K562 (cell line): ENCODE data around the gene PPAN. TPM values are rescaled to one million over a fixed set of nuclear protein-coding genes. Genes with fewer than 3 reads are reported as not detected.

Source experiments
- ATF7 ChIP-seq: fragments of 450-650 bp; IDR thresholded peaks from 2 replicates; pipeline ENCODE4 v1.7.1; 2014; ENCODE audit warnings: mild to moderate bottlenecking, moderate library complexity
- CBX5 ChIP-seq: IDR thresholded peaks from 2 replicates; pipeline ENCODE4 v1.6.1; 2014; ENCODE audit warnings: low read depth, borderline replicate concordance
- CHCHD3 ChIP-seq: fragments of 250-450 bp; sonication (Bioruptor Pico); IDR thresholded peaks from 2 replicates; pipeline ENCODE4 v2.1.2; 2022; ENCODE audit warnings: mild to moderate bottlenecking
- GABPB2 ChIP-seq: fragments of 250-450 bp; sonication (Bioruptor Pico); conservative IDR thresholded peaks from 2 replicates; pipeline ENCODE4 v1.5.1; 2021; ENCODE audit warnings: mild to moderate bottlenecking
- HDAC8 ChIP-seq: fragments of 450-650 bp; IDR thresholded peaks from 2 replicates; pipeline ENCODE4 v1.6.1; 2016; ENCODE audit warnings: mild to moderate bottlenecking, missing genetic modification characterization, moderate library complexity, missing compliant biosample characterization
- HNRNPUL1 ChIP-seq: fragments of 200-400 bp; formaldehyde crosslinking; IDR thresholded peaks from 2 replicates; pipeline ENCODE4 v1.6.1; 2017; ENCODE audit warnings: low read length
- MECOM ChIP-seq: fragments of 250-450 bp; sonication (Bioruptor Pico); IDR thresholded peaks from 2 replicates; pipeline ENCODE4 v1.8.0; 2022; ENCODE audit warnings: inconsistent platforms
- NCOA4 ChIP-seq: fragments of 450-650 bp; IDR thresholded peaks from 2 replicates; pipeline ENCODE4 v1.6.1; 2018; ENCODE audit warnings: mild to moderate bottlenecking; ENCODE audit not compliant: partially characterized antibody
- TOE1 ChIP-seq, 2 experiments: fragments of 450-650 bp in 1 of 2; sonication (generic) in 1 of 2; formaldehyde crosslinking in 1 of 2; IDR thresholded peaks; 2 replicates each; pipeline versions ENCODE4 v1.7.1 to v1.8.0; 2016 to 2022; ENCODE audit warnings: borderline replicate concordance in 2 of 2, mild to moderate bottlenecking in 2 of 2, antibody characterized with exemption in 1 of 2, inconsistent platforms in 1 of 2, low read depth in 1 of 2, missing genetic modification reagents in 1 of 2, moderate library complexity in 1 of 2
- ZNF124 ChIP-seq: sonication (generic); formaldehyde crosslinking; IDR thresholded peaks from 2 replicates; pipeline ENCODE4 v1.8.1; 2022; ENCODE audit warnings: missing genetic modification reagents
- ZNF407 ChIP-seq: fragments of 450-650 bp; IDR thresholded peaks from 2 replicates; pipeline ENCODE4 v1.6.1; 2016; ENCODE audit warnings: low read depth
- polyA plus RNA-seq, 8 experiments: library from polyadenylated mRNA; depleted of rRNA in 4 of 8; stranded (reverse) in 5 of 8; unstranded in 3 of 8; fragments of >200 nt; fragmentation: Nextera tagmentation in 2 of 8; fragmentation: Illumina TruSeq in 1 of 8; extraction: Ambion mirVana in 2 of 8; extraction: Trizol in 1 of 8; gene quantifications; 2 replicates each; pipeline versions ENCODE4 v1.2.1 to v1.2.3, GENCODE V29; 2011 to 2014; ENCODE audit warnings: inconsistent platforms in 1 of 8, missing spikeins in 1 of 8
- total RNA-seq, 7 experiments: library from RNA; depleted of rRNA in 6 of 7; stranded (reverse); fragments of >200 nt in 6 of 7; fragmentation: Illumina TruSeq in 2 of 7; extraction: Trizol in 2 of 7; gene quantifications; 2 replicates each; pipeline versions ENCODE4 v1.2.1 to v1.2.3, GENCODE V29; 2011 to 2021; ENCODE audit warnings: low replicate concordance in 1 of 7
- TF ChIP-seq, protein P1 (sequence below): fragments of 250-450 bp; sonication (Bioruptor Pico); IDR thresholded peaks from 2 replicates; pipeline ENCODE4 v1.5.0; 2021
- TF ChIP-seq, protein P2 (sequence below): fragments of 450-650 bp; IDR thresholded peaks from 2 replicates; pipeline ENCODE4 v1.6.1; 2017; ENCODE audit warnings: antibody characterized with exemption, mild to moderate bottlenecking

PPAN gene
- total and polyA plus RNA-seq, 9 of the 15 experiments (the other 6 are each of a cell fraction or from before 2014, with no cell fraction given): 2.2 to 129 (median 59.1) TPM

- TF ChIP-seq ZNF407: no peak
- TF ChIP-seq GABPB2 (CRISPR knock-in tag): no peak
- TF ChIP-seq MECOM: no peak
- TF ChIP-seq TOE1 (IDR thresholded peaks at IDR 0.05; ENCODE audit: borderline replicate concordance): no peak
- no peak for TF ChIP-seq TOE1 (CRISPR knock-in tag; IDR thresholded peaks at IDR 0.05; ENCODE audit: borderline replicate concordance, low read depth)
- TF ChIP-seq, protein P1, sequence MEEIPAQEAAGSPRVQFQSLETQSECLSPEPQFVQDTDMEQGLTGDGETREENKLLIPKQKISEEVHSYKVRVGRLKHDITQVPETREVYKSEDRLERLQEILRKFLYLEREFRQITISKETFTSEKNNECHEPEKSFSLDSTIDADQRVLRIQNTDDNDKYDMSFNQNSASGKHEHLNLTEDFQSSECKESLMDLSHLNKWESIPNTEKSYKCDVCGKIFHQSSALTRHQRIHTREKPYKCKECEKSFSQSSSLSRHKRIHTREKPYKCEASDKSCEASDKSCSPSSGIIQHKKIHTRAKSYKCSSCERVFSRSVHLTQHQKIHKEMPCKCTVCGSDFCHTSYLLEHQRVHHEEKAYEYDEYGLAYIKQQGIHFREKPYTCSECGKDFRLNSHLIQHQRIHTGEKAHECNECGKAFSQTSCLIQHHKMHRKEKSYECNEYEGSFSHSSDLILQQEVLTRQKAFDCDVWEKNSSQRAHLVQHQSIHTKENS (CRISPR knock-in tag): no peak
- TF ChIP-seq CBX5: no peak
- TF ChIP-seq, protein P2, sequence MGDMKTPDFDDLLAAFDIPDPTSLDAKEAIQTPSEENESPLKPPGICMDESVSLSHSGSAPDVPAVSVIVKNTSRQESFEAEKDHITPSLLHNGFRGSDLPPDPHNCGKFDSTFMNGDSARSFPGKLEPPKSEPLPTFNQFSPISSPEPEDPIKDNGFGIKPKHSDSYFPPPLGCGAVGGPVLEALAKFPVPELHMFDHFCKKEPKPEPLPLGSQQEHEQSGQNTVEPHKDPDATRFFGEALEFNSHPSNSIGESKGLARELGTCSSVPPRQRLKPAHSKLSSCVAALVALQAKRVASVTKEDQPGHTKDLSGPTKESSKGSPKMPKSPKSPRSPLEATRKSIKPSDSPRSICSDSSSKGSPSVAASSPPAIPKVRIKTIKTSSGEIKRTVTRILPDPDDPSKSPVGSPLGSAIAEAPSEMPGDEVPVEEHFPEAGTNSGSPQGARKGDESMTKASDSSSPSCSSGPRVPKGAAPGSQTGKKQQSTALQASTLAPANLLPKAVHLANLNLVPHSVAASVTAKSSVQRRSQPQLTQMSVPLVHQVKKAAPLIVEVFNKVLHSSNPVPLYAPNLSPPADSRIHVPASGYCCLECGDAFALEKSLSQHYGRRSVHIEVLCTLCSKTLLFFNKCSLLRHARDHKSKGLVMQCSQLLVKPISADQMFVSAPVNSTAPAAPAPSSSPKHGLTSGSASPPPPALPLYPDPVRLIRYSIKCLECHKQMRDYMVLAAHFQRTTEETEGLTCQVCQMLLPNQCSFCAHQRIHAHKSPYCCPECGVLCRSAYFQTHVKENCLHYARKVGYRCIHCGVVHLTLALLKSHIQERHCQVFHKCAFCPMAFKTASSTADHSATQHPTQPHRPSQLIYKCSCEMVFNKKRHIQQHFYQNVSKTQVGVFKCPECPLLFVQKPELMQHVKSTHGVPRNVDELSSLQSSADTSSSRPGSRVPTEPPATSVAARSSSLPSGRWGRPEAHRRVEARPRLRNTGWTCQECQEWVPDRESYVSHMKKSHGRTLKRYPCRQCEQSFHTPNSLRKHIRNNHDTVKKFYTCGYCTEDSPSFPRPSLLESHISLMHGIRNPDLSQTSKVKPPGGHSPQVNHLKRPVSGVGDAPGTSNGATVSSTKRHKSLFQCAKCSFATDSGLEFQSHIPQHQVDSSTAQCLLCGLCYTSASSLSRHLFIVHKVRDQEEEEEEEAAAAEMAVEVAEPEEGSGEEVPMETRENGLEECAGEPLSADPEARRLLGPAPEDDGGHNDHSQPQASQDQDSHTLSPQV: no peak
- no peak for TF ChIP-seq HNRNPUL1
- no peak for TF ChIP-seq NCOA4
- no peak for TF ChIP-seq HDAC8
- no peak for TF ChIP-seq ZNF124
- TF ChIP-seq CHCHD3 (CRISPR knock-in tag): no peak
- peak; percentile 89 for TF ChIP-seq ATF7
These were observed at the start of gene PPAN (continued) for GRCh38 chr19:10106100-10106936.
